ENCODE measurements around the gene SEC61B.
A peak's percentile ranks its signal among the peaks of the same experiment; 100 is the strongest.

Gene SEC61B

GRCh38 chr9:99187311-99187710 is 34.8 kb upstream of the SEC61B start:
- Histone ChIP-seq H4K20me1 (ENCODE audit: low read depth, low read length) (no peaks in the 10 kb centered on the region), H3K4me3 (ENCODE audit: insufficient read depth, low read length, poor library complexity, severe bottlenecking) (no peak overlapping the region), H3K27ac (ENCODE audit: low read depth, low read length) (peak overlapping the region; percentile 19; the same call in 1 of the 2 replicates), H3K79me2 (ENCODE audit: insufficient read depth, low read length) (no peaks in the 10 kb centered on the region), H3K9me3 (ENCODE audit: insufficient read depth, low read length) (no peaks in the 10 kb centered on the region), H3F3A (ENCODE audit: insufficient read depth) (peaks cover 13% of the 10 kb centered on the region), H3K9ac (ENCODE audit: low read length) (peak overlapping the region; percentile 20; the same call in 1 of the 2 replicates), H3K9me2 (replicated peaks; ENCODE audit: insufficient read depth, low read length) (no peaks in the 10 kb centered on the region), H3K36me3 (ENCODE audit: low read length) (no peaks in the 10 kb centered on the region), H3K27me3 (ENCODE audit: low read length) (no peaks in the 10 kb centered on the region), H3K4me2 (ENCODE audit: low read depth, low read length, poor library complexity, severe bottlenecking) (peak overlapping the region; percentile 42), H2AFZ (ENCODE audit: low read depth, low read length, severe bottlenecking) (peak overlapping the region; percentile 73)
- no peak for TF ChIP-seq EZH2phosphoT487 (conservative IDR thresholded peaks at IDR 0.05; ENCODE audit: low read length)
- TF ChIP-seq, protein P1, sequence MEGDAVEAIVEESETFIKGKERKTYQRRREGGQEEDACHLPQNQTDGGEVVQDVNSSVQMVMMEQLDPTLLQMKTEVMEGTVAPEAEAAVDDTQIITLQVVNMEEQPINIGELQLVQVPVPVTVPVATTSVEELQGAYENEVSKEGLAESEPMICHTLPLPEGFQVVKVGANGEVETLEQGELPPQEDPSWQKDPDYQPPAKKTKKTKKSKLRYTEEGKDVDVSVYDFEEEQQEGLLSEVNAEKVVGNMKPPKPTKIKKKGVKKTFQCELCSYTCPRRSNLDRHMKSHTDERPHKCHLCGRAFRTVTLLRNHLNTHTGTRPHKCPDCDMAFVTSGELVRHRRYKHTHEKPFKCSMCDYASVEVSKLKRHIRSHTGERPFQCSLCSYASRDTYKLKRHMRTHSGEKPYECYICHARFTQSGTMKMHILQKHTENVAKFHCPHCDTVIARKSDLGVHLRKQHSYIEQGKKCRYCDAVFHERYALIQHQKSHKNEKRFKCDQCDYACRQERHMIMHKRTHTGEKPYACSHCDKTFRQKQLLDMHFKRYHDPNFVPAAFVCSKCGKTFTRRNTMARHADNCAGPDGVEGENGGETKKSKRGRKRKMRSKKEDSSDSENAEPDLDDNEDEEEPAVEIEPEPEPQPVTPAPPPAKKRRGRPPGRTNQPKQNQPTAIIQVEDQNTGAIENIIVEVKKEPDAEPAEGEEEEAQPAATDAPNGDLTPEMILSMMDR (IDR thresholded peaks at IDR 0.05; ENCODE audit: insufficient read depth, low read length, poor library complexity, severe bottlenecking): no peak

GRCh38 chr9:99189186-99189585 is 32.9 kb upstream of the SEC61B start:
- no peaks in the 10 kb centered on the region for H3K9me3 ChIP-seq (ENCODE audit: insufficient read depth, low read length)
- no peak overlapping the region for H3K4me3 ChIP-seq (ENCODE audit: insufficient read depth, low read length, poor library complexity, severe bottlenecking)
- H4K20me1 ChIP-seq (ENCODE audit: low read depth, low read length): no peaks in the 10 kb centered on the region
- no peaks in the 10 kb centered on the region for H3K9me2 ChIP-seq (replicated peaks; ENCODE audit: insufficient read depth, low read length)
- no peaks in the 10 kb centered on the region for H3K79me2 ChIP-seq (ENCODE audit: insufficient read depth, low read length)
- TF ChIP-seq, protein P1 (IDR thresholded peaks at IDR 0.05; ENCODE audit: insufficient read depth, low read length, poor library complexity, severe bottlenecking): no peak
- TF ChIP-seq EZH2phosphoT487 (conservative IDR thresholded peaks at IDR 0.05; ENCODE audit: low read length): no peak
- H3K36me3 ChIP-seq (ENCODE audit: low read length): no peaks in the 10 kb centered on the region
- no peak overlapping the region for H3K4me2 ChIP-seq (ENCODE audit: low read depth, low read length, poor library complexity, severe bottlenecking)
- no peaks in the 10 kb centered on the region for H3K27me3 ChIP-seq (ENCODE audit: low read length)
- no peaks in the 10 kb centered on the region for H3F3A ChIP-seq (ENCODE audit: insufficient read depth)
- H3K27ac ChIP-seq (ENCODE audit: low read depth, low read length): no peak overlapping the region
- H3K9ac ChIP-seq (ENCODE audit: low read length): no peak overlapping the region
- H2AFZ ChIP-seq (ENCODE audit: low read depth, low read length, severe bottlenecking): no peak overlapping the region

GRCh38 chr9:99189887-99190596 is 32.0 kb upstream of the SEC61B start:
- H3K79me2 ChIP-seq (ENCODE audit: insufficient read depth, low read length): no peaks in the 10 kb centered on the region
- H3F3A ChIP-seq (ENCODE audit: insufficient read depth): no peaks in the 10 kb centered on the region
- H4K20me1 ChIP-seq (ENCODE audit: low read depth, low read length): no peaks in the 10 kb centered on the region
- H3K9me2 ChIP-seq (replicated peaks; ENCODE audit: insufficient read depth, low read length): no peaks in the 10 kb centered on the region
- H3K9me3 ChIP-seq (ENCODE audit: insufficient read depth, low read length): no peaks in the 10 kb centered on the region
- H2AFZ ChIP-seq (ENCODE audit: low read depth, low read length, severe bottlenecking): no peak overlapping the region
- H3K9ac ChIP-seq (ENCODE audit: low read length): no peak overlapping the region
- H3K27me3 ChIP-seq (ENCODE audit: low read length): no peaks in the 10 kb centered on the region
- TF ChIP-seq EZH2phosphoT487 (conservative IDR thresholded peaks at IDR 0.05; ENCODE audit: low read length): no peak
- TF ChIP-seq, protein P1 (IDR thresholded peaks at IDR 0.05; ENCODE audit: insufficient read depth, low read length, poor library complexity, severe bottlenecking): no peak
- H3K4me2 ChIP-seq (ENCODE audit: low read depth, low read length, poor library complexity, severe bottlenecking): no peak overlapping the region
- no peak overlapping the region for H3K27ac ChIP-seq (ENCODE audit: low read depth, low read length)
- H3K4me3 ChIP-seq (ENCODE audit: insufficient read depth, low read length, poor library complexity, severe bottlenecking): no peak overlapping the region
- no peaks in the 10 kb centered on the region for H3K36me3 ChIP-seq (ENCODE audit: low read length)

Data from SU-DHL-6 (cell line).